IPS-18c (cell line): ENCODE measurements around the gene KCNQ1.

ENCODE experiments used
- H3K4me3 ChIP-seq: 2 replicates; pipeline ENCODE4 v1.7.0; 2013; ENCODE audit warnings: low read depth, mild to moderate bottlenecking, low read length, moderate library complexity; ENCODE audit not compliant: insufficient read depth
- H3K9me3 ChIP-seq: one replicate; pipeline ENCODE4 v1.6.1; 2013; ENCODE audit warnings: mild to moderate bottlenecking, low read length, moderate library complexity; ENCODE audit not compliant: control insufficient read depth, insufficient read depth

The KCNQ1 gene

GRCh38 chr11:2874963-2875362 is 430.2 kb downstream of the KCNQ1 start:
- H3K4me3 ChIP-seq: no peak overlapping the region
- H3K9me3 ChIP-seq: no peaks in the 10 kb centered on the region

DNA sequence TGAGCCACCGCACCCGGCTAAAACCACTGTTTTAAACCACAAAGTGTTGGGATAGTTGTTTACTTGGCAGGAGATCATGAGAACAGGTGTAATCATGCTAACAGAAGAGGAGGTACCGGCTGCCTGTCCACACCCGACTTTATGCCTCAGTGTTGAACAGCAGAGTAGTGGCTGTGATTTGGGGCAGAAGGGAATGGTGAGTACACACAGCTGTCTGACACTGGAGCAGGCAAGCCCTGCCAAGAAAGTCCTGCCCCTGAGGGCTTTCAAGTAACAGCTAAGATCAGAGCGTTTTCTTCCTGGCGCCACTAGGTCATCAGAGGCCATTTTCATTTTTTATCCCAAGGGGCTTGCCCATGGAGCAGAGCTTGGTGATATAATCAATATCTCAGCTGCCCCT is 432.7 kb downstream of the KCNQ1 start:
- Histone ChIP-seq H3K4me3 (no peak overlapping the region), H3K9me3 (no peaks in the 10 kb centered on the region)

DNA sequence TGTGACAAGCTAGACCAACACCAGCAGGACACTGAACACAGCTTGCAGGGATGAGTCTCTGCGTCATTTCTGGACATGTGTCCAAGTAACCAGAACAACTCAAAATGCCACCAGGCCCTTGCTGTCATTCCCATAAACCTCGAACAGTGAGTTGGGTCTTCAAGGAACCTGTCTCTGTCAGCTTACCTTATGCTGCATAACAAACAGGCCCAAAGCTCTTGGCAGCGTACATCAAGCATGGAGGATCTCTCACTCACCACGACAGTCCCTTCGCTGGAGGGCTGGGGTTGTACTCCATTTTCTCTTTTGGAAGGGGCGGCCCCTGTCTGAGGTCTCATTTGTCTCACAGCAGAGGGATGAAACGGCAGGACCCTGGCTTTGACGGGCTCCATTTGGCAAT is 434.0 kb downstream of the KCNQ1 start:
- Histone ChIP-seq H3K4me3 (no peak overlapping the region), H3K9me3 (no peaks in the 10 kb centered on the region)

- Histone ChIP-seq H3K9me3 (no peaks in the 10 kb centered on the region), H3K4me3 (no peak overlapping the region)
These were observed 435.8 kb downstream of the KCNQ1 start for GRCh38 chr11:2880646-2881045.

- no peaks in the 10 kb centered on the region for H3K9me3 ChIP-seq
- no peak overlapping the region for H3K4me3 ChIP-seq
These were observed 436.5 kb downstream of the KCNQ1 start for GRCh38 chr11:2881076-2881980.

DNA sequence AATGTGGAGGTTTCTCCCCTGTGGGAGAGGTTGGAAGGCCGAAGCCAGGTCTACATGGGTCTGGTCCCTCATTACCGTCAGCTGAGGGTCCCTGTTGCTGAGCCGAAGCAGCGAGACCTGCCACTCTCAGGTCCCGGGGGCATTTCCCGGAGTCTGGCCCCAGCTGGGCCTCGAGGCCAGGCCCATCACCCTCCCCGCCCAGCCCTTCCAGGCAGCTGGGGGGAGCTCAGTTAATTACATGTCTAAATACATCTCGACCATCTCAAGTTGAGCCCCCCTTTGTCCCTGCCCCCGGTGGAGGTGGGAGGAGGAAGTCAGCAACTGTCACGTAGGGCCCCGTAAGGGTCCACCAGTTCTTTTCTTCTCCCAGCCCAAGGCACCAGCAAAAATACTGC is 437.2 kb downstream of the KCNQ1 start:
- H3K4me3 ChIP-seq: no peak overlapping the region
- H3K9me3 ChIP-seq: no peaks in the 10 kb centered on the region

DNA sequence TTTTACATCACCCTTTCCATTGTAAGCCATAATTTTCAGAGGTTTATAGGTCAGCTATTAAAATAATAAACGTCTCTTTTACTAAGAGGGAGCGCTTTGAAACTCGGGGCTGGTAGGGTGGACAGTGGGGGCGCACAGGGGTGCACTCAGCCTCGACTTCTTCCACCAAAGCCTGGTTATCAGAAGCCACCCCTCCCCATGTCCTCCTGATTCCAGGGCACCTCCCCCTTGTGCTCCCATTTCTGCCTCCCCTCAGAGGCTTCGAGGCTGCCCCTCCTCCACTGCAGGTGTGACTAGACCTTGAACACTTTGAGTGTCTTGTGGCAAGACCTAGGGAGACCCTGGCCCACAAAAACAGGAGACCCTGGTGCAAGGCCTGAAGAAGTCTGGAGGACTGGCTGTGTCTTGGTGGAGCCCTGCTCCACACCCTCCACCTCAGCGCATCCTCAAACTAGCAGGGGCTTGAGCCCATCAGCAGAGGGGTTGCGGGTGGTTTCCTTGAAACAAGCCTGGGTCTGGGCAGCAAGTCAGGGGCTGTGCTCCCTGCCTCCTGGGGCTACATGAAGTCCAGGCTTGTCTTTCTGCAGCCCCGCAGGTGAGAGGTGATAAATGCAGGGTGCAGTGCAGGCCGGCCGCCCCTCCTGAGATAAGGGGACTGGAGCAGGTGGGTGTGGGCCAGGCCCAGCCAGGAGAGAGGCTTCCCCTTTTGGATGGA is 437.7 kb downstream of the KCNQ1 start:
- H3K9me3 ChIP-seq: no peaks in the 10 kb centered on the region
- H3K4me3 ChIP-seq: no peak overlapping the region

- peak overlapping the region; percentile 67 for H3K4me3 ChIP-seq
- H3K9me3 ChIP-seq: no peaks in the 10 kb centered on the region
These were observed 438.8 kb downstream of the KCNQ1 start for GRCh38 chr11:2883640-2883978.

- Histone ChIP-seq H3K4me3 (peak overlapping the region; percentile 67), H3K9me3 (no peaks in the 10 kb centered on the region)
These were observed 439.4 kb downstream of the KCNQ1 start for GRCh38 chr11:2883979-2884815.

DNA sequence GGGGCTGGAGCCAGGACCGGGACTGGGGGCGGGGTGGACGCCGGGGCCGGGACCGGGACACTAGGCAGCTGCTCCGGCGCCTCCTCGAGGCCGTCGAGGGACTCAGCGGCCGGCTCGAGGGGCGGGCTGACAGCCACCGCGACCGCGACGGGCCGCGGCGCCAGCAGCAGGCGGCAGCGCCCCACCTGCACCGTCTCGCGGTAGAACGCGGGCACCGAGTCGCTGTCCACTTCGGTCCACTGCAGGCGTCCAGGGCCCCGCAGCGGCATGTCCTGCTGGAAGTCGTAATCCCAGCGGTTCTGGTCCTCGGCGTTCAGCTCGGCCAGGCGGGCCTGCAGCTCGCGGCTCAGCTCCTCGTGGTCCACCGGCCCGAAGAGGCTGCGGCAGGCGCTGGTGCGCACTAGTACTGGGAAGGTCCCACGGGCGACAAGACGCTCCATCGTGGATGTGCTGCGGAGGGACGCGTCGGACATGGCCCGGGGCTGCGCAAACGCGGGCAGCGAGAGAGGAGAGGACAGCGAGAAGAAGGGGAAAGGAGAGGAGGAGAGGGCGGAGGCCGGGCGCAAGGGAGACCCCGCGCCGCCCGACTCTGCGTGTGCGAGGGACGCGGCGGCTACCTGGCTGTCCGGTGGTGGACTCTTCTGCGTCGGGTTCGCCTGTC is 440.3 kb downstream of the KCNQ1 start:
- H3K4me3 ChIP-seq: peak overlapping the region; percentile 65
- no peaks in the 10 kb centered on the region for H3K9me3 ChIP-seq

GRCh38 chr11:2885678-2886081 is 440.9 kb downstream of the KCNQ1 start, which contains the start of gene CDKN1C:
Gene CDKN1C, minus strand, starts transcription at chr11:2885775. Its CDS starts 319 bp downstream, at chr11:2885456.
- H3K4me3 ChIP-seq: peak within 1 kb of the TSS; percentile 67

DNA sequence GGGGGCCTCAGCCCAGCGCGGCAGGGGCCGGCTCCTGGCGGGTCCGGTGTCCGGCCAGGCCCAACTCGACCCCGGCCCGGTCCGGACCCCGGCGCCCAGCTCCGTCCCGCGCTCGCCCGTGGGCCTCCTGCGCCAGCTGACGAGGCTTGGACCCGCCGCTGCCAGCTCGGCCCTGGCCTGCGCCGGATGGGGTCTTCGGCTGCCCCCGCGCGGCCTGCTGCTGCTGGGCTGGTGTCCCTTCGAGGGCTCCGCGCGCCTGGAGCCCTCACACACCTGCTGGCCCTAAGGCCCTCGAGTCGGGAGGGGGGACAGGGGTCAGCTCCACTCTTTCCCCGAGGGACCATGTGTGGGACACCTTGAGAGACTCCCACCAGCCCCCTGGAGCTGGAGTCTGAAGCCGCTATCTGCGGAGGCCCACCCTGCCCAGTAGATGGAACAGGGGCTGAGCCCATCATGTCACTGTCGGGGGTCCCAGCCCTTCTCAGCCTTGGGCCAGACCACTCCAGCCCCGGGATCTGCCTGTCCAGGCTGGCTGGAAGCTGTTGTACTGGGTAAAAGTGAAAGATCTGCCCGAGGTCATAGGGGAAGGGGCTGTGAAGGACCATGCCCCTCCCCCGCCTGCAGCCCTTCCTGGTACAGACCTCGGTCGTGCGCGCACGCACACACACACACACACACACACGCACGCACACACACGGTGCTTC is 441.5 kb downstream of the KCNQ1 start:
- Histone ChIP-seq H3K4me3 (peak overlapping the region; percentile 20), H3K9me3 (no peaks in the 10 kb centered on the region)

More at GRCh38 chr11:2885678-2886081, 440.9 kb downstream of the KCNQ1 start, which contains the start of gene CDKN1C:
- no peaks in the 10 kb centered on the region for H3K9me3 ChIP-seq

DNA sequence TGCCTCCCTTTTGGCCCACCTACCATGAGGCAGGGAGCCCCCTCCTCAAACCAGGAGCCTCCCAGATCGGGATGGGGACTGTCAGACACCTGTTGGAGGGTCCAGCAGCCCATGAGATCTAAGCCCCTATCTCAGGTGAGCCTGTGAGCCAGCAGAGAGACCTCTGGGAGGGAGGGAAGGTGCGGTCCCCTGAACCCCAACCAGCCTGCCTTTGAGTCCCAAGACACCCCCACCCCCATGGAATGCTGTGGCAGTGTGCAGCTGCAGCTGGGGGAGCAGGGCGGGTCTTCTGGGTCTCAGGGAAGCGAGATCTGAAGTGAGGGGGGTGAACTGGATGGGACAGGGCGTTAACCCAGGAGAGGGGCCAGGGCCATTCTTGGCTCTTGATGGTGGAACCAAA is 442.1 kb downstream of the KCNQ1 start:
- H3K9me3 ChIP-seq: peaks cover 2% of the 10 kb centered on the region

DNA sequence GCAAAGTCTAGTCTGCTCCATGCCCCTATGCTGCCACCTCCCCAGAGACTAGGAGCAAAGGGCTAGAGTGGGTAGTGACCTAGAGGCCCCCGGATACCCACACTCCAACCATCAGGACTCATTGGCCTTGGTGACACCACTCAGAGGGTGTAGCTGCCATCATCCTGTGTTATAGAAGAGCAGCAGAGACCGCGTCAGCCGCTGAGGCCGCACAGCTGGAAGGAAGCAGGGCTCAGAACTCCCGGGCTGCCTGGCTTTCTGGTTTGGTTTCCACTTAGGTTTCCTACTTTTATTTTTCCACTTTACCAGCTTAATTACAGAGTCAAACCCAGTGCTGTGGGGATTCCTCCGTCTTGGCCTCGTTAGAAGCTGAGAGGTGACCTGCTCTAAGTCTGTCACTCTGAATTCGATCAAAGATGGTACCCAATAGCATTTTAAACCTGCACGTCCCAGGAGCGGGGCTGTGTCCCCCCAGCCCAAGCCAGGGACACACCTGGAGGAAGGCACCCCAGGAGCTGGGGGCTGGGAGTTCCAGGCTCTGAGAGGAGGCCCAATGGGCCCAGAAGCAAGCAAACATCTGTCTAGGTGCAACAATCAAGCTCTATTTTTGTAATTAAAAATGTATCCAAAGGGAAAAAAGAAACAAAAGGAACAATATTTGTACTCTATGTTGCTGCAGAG is 442.8 kb downstream of the KCNQ1 start:
- Histone ChIP-seq H3K9me3 (peaks cover 2% of the 10 kb centered on the region), H3K4me3 (no peak overlapping the region)

More for the DNA sequence above, 442.1 kb downstream of the KCNQ1 start:
- H3K4me3 ChIP-seq: no peak overlapping the region

GRCh38 chr11:2888266-2888968 is 443.6 kb downstream of the KCNQ1 start:
- Histone ChIP-seq H3K9me3 (peaks cover 2% of the 10 kb centered on the region), H3K4me3 (no peak overlapping the region; the same call in 1 of the 2 replicates)
